Esophagus (tissue), 2 donors: Measurements from ENCODE around the gene TCERG1L. TPM values are rescaled to one million over a fixed set of nuclear protein-coding genes. Genes with fewer than 3 reads are reported as not detected.

Experiments
- H3K27ac ChIP-seq, 2 donors: one replicate each; pipeline ENCODE4 v1.5.1; 2013; ENCODE audit warnings: low read depth in 2 of 2, mild to moderate bottlenecking in 2 of 2, inconsistent platforms in 1 of 2, low read length in 1 of 2, moderate library complexity in 1 of 2
- H3K27me3 ChIP-seq, 2 donors: one replicate each; pipeline ENCODE4 v1.6.1; 2013; ENCODE audit warnings: low read length in 2 of 2, control low read depth in 1 of 2, mild to moderate bottlenecking in 1 of 2; ENCODE audit not compliant: insufficient read depth in 2 of 2, control insufficient read depth in 1 of 2
- H3K36me3 ChIP-seq, 2 donors: one replicate each; pipeline ENCODE4 v1.6.1; 2013; ENCODE audit warnings: low read length in 1 of 2; ENCODE audit not compliant: control insufficient read depth in 2 of 2, insufficient read depth in 2 of 2
- H3K4me1 ChIP-seq, 2 donors: one replicate each; pipeline ENCODE4 v1.6.1; 2013; ENCODE audit warnings: low read length in 1 of 2; ENCODE audit not compliant: control insufficient read depth in 2 of 2, insufficient read depth in 2 of 2
- H3K4me3 ChIP-seq, 2 donors: one replicate each; pipeline ENCODE4 v1.5.1; 2013; ENCODE audit warnings: low read length in 2 of 2, mild to moderate bottlenecking in 2 of 2, low read depth in 1 of 2, moderate library complexity in 1 of 2
- H3K9me3 ChIP-seq, 2 donors: one replicate each; pipeline ENCODE4 v1.6.1; 2013; ENCODE audit warnings: mild to moderate bottlenecking in 2 of 2, low read depth in 1 of 2, low read length in 1 of 2, moderate library complexity in 1 of 2; ENCODE audit not compliant: control insufficient read depth in 2 of 2, insufficient read depth in 1 of 2
- WGBS, 2 donors: extraction: QIAGEN DNeasy Blood & Tissue Kit; methylation state at CpG; one replicate each; pipeline ENCODE4 v1.1.7; 2013; 5-methylcytosine and 5-hydroxymethylcytosine counted together
- polyA plus RNA-seq, 2 donors: library from polyadenylated mRNA; stranded (reverse); fragments of 200-250 nt; gene quantifications; one replicate each; pipeline ENCODE4 v1.2.3, GENCODE V29; 2013
- donor health status: healthy with polysubstance abuse.
- donor health status: Bipolar disorder and iron deficiency.

TCERG1L gene
- polyA plus RNA-seq, 2 donors: 0.48 TPM; not detected in 1

DNA sequence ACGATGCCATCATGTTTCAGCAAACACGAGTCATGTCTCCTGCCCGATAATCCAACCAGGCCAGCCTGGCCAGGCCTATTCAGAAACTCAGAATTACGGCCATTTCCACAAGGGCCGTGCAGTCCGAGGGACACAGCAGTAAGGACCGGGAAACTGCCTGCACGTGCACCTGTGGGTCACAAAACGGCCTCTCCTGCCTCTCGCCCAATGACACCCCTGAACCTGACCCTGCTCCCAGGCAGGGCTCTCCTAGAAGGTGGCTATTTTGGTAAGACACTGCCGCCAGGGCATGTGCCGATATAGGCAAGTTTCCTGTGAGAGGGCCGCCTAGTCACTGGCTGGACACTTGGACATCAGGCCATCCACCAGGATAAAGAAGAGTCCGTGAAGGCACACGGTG, 196.7 kb downstream of the TCERG1L start:
- 81 to 84% methylated on average over 15 of the region's 15 CpGs for WGBS, 2 donors
- H3K27me3 ChIP-seq: no peaks in the 10 kb centered on the region
- H3K4me1 ChIP-seq: no peaks in the 10 kb centered on the region
- no peak overlapping the region for H3K27ac ChIP-seq
- H3K9me3 ChIP-seq: no peaks in the 10 kb centered on the region
- H3K4me3 ChIP-seq: no peak overlapping the region
- H3K36me3 ChIP-seq: no peaks in the 10 kb centered on the region

DNA sequence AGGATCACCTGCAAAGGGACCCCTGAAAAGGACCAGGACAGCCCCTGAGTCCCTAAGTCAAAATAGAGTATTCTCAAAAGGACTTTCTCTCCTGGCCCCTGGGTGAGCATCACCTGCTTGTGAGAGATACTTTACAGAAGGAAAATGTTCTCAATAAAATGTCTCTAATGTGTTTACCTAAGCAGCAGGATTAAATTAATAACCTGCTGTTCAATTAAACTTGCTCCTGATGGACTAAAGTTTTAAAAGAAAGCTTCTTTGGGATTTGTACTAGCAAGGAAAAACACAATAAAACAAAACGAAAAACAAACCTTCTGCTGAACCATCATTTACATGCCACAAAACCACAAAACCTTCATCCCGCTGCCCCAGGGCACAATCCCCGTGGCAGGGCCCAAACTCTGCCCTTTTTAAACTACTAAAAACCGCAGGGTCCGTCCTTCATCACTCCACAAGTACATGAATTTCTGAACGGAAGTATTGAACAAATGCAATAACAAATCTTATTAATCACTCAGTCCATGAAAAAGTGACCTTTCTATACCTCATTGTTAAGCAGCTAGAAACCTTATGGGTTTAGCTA, 197.7 kb downstream of the TCERG1L start:
- H3K27ac ChIP-seq: no peak overlapping the region
- no peak overlapping the region for H3K4me3 ChIP-seq
- no peaks in the 10 kb centered on the region for H3K4me1 ChIP-seq
- peaks cover 0 to 6% of the 10 kb centered on the region in 2 donors for H3K9me3 ChIP-seq
- no peaks in the 10 kb centered on the region for H3K36me3 ChIP-seq
- no peaks in the 10 kb centered on the region for H3K27me3 ChIP-seq
- WGBS, 2 donors: 62 to 69% methylated on average over 6 of the region's 6 CpGs

DNA sequence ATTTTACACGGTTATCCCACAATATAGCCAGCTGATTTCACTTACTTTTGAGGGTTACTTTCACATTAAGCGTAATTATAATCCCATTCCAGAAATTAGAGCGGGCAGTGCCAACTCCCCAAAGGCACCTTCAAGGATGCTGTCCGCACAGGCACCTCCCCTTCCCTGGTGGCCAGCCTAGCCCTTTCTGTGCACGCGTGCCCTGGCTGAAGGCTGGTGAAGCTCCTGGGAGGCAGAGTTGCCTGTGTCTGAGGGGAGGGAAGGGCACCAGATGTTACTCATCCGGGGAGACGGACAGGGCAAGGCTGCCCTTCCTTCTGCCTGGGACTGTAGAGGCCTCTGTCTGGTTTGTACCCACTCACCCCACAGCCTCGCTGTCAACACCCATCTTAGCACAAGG, 198.4 kb downstream of the TCERG1L start:
- H3K4me3 ChIP-seq: no peak overlapping the region
- H3K9me3 ChIP-seq: peaks cover 0 to 12% of the 10 kb centered on the region in 2 donors
- 89 to 96% methylated on average over 9 of the region's 9 CpGs for WGBS, 2 donors
- no peaks in the 10 kb centered on the region for H3K27me3 ChIP-seq
- H3K36me3 ChIP-seq: no peaks in the 10 kb centered on the region
- H3K27ac ChIP-seq: no peak overlapping the region
- H3K4me1 ChIP-seq: no peaks in the 10 kb centered on the region

- H3K27me3 ChIP-seq: no peaks in the 10 kb centered on the region
- no peaks in the 10 kb centered on the region for H3K36me3 ChIP-seq
- no peak overlapping the region for H3K27ac ChIP-seq
- H3K9me3 ChIP-seq: peaks cover 0 to 17% of the 10 kb centered on the region in 2 donors
- WGBS, 2 donors: 90 to 92% methylated on average over 17 to 18 of the region's 18 CpGs
- H3K4me3 ChIP-seq: no peak overlapping the region
- no peaks in the 10 kb centered on the region for H3K4me1 ChIP-seq
Observed at GRCh38 chr10:131112691-131113090, 198.8 kb downstream of the TCERG1L start.

DNA sequence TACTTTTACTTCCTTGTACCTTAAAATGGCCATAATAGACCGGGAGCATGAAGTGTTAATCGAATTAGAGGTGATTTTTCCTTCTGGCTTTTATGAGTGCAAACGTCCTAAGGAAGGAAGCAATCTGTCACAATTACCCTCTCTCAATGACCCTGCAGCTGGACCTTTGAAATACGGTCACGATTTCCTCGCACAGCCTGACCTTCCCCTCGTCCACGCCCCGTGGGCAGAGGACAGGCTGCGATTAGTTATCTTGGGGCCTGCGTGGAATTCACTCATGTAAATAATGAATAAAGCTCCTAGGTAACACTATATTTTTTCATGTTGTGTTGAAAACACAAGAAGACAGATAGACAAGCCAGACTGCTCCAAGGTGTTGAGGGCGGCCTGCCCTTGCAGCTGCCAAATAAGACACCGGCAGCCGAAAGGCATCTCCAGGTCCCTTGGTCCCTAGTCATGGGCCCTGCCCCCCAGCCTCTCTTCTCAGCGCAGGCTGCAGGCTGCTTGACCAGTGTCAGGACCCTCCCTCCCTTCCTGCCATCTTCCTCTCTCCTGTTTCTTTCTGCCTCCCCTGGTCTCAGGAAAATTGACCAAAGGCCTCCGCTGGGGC, 199.9 kb downstream of the TCERG1L start:
- 46 to 54% methylated on average over 16 of the region's 16 CpGs for WGBS, 2 donors
- no peaks in the 10 kb centered on the region for H3K4me1 ChIP-seq
- no peaks in the 10 kb centered on the region for H3K27me3 ChIP-seq
- H3K27ac ChIP-seq: no peak overlapping the region
- no peaks in the 10 kb centered on the region for H3K36me3 ChIP-seq
- peaks cover 0 to 21% of the 10 kb centered on the region in 2 donors for H3K9me3 ChIP-seq
- no peak overlapping the region for H3K4me3 ChIP-seq

- H3K4me3 ChIP-seq: no peak overlapping the region
- 84 to 85% methylated on average over 13 of the region's 13 CpGs for WGBS, 2 donors
- no peak overlapping the region for H3K27ac ChIP-seq
- no peaks in the 10 kb centered on the region for H3K36me3 ChIP-seq
- H3K9me3 ChIP-seq: peaks cover 0 to 21% of the 10 kb centered on the region in 2 donors
- no peaks in the 10 kb centered on the region for H3K4me1 ChIP-seq
- H3K27me3 ChIP-seq: no peaks in the 10 kb centered on the region
Observed at GRCh38 chr10:131111007-131111406, 200.5 kb downstream of the TCERG1L start.

GRCh38 chr10:131110241-131110783, 201.2 kb downstream of the TCERG1L start:
- Histone ChIP-seq H3K4me3 (no peak overlapping the region), H3K27me3 (no peaks in the 10 kb centered on the region), H3K4me1 (no peaks in the 10 kb centered on the region), H3K9me3 (peaks cover 0 to 21% of the 10 kb centered on the region in 2 donors), H3K36me3 (no peaks in the 10 kb centered on the region), H3K27ac (no peak overlapping the region)
- WGBS, 2 donors: 77 to 83% methylated on average over 11 of the region's 11 CpGs

GRCh38 chr10:131109726-131110125, 201.8 kb downstream of the TCERG1L start:
- H3K27me3 ChIP-seq: no peaks in the 10 kb centered on the region
- H3K36me3 ChIP-seq: no peaks in the 10 kb centered on the region
- no peak overlapping the region for H3K27ac ChIP-seq
- H3K9me3 ChIP-seq: peaks cover 0 to 25% of the 10 kb centered on the region in 2 donors
- no peaks in the 10 kb centered on the region for H3K4me1 ChIP-seq
- no peak overlapping the region for H3K4me3 ChIP-seq
- 83 to 85% methylated on average over 16 of the region's 16 CpGs for WGBS, 2 donors

DNA sequence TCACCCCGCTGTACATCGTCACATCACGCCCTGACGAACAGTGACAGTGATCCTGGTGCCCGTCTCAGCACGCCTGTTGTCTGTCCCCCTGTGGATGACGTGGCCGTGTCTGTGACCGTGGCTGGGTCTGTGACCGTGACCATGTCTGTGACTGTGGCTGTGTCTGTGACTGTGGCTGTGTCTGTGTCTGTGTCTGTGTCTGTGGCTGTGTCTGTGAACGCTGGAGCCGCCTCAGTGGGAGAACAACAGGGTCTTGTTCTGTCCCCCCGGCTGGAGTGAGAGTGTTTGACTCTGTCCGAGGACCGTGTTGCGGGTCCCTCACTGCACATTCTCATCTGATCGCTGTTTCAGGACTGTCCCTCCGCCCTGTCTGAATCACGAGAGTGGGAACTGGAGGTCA, 202.2 kb downstream of the TCERG1L start:
- Histone ChIP-seq H3K9me3 (peaks cover 0 to 25% of the 10 kb centered on the region in 2 donors), H3K36me3 (no peaks in the 10 kb centered on the region), H3K27me3 (no peaks in the 10 kb centered on the region), H3K4me3 (no peak overlapping the region), H3K4me1 (no peaks in the 10 kb centered on the region), H3K27ac (no peak overlapping the region)
- 86 to 90% methylated on average over 19 of the region's 19 CpGs for WGBS, 2 donors

GRCh38 chr10:131107970-131108369, 203.6 kb downstream of the TCERG1L start:
- H3K27me3 ChIP-seq: no peaks in the 10 kb centered on the region
- no peaks in the 10 kb centered on the region for H3K36me3 ChIP-seq
- WGBS, 2 donors: 73 to 77% methylated on average over 9 of the region's 9 CpGs
- no peak overlapping the region for H3K27ac ChIP-seq
- no peak overlapping the region for H3K4me3 ChIP-seq
- no peaks in the 10 kb centered on the region for H3K4me1 ChIP-seq
- H3K9me3 ChIP-seq: peaks cover 0 to 25% of the 10 kb centered on the region in 2 donors
